HG03354 (cell line): Measurements from ENCODE around the gene CGB3.
"Not testable (repeated sequence)": the region's sequence is repeated elsewhere in the genome, so short reads cannot be mapped to it uniquely, and the experiment has no call there.

Source experiments
- ATAC-seq: cut with Tn5 transposase; IDR thresholded peaks from one replicate; pipeline ENCODE4 v1.9.1; 2021; ENCODE audit warnings: mild to moderate bottlenecking; ENCODE audit not compliant: unreplicated experiment, poor library complexity, severe bottlenecking

Gene CGB3

GRCh38 chr19:49043548-49043947 is 19.4 kb upstream of the CGB3 start, which contains the start of gene CGB5:
CGB5 (plus strand) TSS chr19:49043848; CDS start chr19:49044210, 362 bp downstream.
- not testable (repeated sequence) for ATAC-seq

DNA sequence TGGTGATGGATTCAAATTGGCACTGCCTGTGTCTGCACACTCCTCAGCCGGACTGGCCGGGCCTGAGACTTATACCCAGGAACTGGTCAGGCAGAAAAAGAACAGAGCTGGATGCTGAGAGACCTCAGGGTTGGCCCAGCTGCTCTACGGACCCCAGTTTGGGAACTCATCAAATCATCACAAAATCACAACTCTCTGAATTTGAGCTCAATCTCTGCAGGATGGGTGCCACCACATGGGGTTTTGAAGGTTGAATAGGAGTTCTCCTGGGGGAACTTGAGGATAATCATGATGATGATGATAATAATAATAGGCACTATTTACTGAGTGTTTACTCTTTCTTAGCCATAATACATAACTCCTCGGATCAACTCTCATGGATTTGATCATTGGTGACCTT is 18.5 kb upstream of the CGB3 start:
- not testable (repeated sequence) for ATAC-seq

DNA sequence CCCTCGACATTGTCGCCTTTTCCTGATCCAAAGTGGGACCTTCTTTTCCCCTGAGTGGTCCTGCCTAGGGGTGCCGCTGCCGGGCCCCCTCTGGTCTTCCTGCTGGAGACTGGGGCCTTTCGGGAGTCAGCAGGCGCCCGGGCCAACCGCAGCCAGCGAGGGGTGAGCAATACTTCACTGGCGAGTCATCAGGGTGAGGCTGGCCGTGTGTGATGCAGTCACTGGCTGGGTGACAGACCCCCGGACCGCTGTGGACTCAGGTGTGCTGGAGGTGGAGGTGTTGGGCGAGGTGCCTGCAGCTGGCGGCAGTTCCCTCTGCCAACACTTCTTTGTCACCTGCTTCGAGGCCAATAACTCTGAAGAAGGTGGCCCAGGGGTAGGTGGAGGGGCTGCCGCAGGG is 18.0 kb upstream of the CGB3 start:
- no peak for ATAC-seq

DNA sequence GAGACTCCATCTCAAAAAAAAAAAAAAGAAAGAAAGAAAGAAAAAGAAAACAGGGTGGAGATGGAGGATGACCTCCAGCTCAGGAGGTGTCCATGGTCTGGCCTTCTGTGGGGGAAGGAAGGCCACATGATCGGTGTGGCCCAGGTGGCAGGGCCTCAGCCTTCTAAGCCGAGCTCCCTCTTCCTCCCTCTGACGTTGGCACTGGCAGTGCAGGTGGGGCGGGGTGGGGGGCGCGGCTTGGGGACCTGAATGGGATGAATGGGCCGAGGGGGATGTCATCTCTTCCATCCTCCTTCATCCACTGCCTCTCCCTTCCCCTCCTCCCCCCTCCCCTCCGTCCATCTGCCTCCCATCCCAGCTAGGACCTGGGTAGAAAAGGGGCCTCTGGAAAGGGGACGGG is 15.6 kb upstream of the CGB3 start:
- ATAC-seq, result not testable (repeated sequence)

GRCh38 chr19:49038557-49039276 is 14.6 kb upstream of the CGB3 start:
- ATAC-seq, result not testable (repeated sequence)

GRCh38 chr19:49038111-49038510 is 14.0 kb upstream of the CGB3 start:
- ATAC-seq, result not testable (repeated sequence)

DNA sequence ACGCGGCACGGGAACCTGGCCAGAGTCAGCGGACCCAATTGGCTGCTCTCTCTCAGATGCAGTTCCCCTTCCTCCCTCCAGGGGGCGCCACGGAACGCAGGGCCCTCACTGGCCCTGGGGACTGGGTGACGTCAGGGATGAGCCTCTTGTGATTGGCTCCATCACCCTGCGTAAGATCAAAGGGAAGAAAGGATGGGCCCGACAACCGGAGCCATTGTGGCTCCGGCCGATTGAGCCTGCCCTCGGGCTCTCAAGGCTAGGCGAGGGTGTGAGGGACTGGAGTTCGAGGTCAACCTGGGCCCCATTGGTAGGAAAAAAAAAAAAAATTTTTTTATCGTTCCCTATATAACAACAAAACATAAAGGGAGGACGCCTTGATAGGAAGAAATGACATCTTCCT is 12.7 kb upstream of the CGB3 start, which contains the start of gene CGB1:
Gene CGB1 (minus strand): TSS at position 81 of the 400 bp plus-strand sequence. CDS start 184 bp downstream, outside the sequence.
- not testable (repeated sequence) for ATAC-seq

DNA sequence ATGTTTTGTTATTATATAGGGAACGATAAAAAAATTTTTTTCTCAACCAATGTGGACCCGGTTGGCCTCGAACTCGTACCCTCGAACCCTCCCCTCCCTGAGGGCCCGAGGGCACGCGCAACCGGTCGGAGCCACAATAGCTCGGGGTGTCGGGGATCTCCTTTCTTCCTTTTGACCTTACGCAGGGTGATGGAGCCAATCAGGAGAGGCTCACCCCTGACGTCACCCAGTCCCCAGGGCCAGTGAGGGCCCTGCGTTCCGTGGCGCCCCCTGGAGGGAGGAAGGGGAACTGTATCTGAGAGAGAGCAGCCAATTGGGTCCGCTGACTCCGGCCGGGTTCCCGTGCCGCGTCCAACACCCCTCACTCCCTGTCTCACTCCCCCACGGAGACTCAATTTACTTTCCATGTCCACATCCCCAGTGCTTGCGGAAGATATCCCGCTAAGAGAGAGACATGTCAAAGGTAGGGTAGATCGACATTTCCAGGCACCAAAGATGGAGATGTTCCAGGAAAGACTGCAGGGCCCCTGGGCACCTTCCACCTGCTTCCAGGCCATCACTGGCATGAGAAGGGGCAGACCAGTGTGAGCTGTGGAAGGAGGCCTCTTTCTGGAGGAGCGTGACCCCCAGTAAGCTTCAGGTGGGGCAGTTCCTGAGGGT is 7.6 kb upstream of the CGB3 start, which contains the start of gene CGB2:
Gene CGB2 (plus strand): TSS at position 249 of the 660 bp plus-strand sequence. CDS start 206 bp downstream, at position 455.
- ATAC-seq, result not testable (repeated sequence)

DNA sequence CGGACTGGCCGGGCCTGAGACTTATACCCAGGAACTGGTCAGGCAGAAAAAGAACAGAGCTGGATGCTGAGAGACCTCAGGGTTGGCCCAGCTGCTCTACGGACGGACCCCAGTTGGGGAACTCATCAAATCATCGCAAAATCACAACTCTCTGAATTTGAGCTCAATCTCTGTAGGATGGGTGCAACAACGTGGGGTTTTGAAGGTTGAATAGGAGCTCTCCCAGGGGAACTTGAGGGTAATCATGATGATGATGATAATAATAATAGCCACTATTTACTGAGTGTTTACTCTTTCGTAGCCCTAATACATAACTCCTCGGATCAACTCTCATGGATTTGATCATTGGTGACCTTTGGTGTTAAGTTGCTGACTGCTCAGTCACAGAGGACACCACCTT is 6.2 kb upstream of the CGB3 start:
- ATAC-seq, result not testable (repeated sequence)

- ATAC-seq, result not testable (repeated sequence)
Observed at GRCh38 chr19:49029749-49030148, 5.6 kb upstream of the CGB3 start.

GRCh38 chr19:49028686-49029085 is 4.6 kb upstream of the CGB3 start:
- ATAC-seq, result not testable (repeated sequence)

DNA sequence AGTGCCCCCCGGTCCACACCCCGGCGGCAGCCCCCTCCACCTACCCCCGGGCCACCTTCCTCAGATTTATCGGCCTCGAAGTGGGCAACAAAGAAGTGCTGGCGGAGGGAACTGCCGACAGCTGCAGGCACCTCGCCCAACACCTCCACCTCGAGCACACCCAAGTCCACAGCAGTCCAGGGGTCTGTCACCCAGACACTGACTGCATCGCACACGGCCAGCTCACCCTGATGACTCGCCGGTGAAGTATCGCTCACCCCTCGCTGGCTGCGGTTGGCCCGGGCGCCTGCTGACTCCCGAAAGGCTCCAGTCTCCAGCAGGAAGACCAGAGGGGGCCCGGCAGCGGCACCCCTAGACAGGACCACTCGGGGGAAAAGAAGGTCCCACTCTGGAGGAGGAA is 1.5 kb upstream of the CGB3 start:
- not testable (repeated sequence) for ATAC-seq

DNA sequence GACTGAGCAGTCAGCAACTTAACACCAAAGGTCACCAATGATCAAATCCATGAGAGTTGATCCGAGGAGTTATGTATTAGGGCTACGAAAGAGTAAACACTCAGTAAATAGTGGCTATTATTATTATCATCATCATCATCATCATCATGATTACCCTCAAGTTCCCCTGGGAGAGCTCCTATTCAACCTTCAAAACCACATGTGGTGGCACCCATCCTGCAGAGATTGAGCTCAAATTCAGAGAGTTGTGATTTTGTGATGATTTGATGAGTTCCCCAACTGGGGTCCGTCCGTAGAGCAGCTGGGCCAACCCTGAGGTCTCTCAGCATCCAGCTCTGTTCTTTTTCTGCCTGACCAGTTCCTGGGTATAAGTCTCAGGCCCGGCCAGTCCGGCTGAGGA is 955 bp upstream of the CGB3 start:
- not testable (repeated sequence) for ATAC-seq

DNA sequence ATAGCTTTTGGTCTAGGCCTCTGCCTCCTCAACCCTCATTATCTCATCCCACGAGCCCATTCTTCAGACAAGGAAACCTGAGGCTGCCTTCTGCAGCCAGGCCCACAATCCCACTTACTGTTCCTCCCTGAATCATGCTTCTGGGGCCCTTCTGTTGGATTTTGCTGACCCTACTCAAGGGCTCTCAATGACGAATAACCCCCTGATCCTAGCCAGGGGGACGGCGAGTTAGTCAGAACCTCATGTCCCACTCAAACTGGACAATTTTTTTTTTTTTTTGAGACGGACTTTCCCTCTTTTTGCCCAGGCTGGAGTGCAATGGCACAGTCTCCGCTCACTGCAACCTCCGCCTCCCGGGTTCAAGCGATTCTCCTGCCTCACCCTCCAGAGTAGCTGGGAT is 2.0 kb downstream of the CGB3 start:
- ATAC-seq, result no peak

DNA sequence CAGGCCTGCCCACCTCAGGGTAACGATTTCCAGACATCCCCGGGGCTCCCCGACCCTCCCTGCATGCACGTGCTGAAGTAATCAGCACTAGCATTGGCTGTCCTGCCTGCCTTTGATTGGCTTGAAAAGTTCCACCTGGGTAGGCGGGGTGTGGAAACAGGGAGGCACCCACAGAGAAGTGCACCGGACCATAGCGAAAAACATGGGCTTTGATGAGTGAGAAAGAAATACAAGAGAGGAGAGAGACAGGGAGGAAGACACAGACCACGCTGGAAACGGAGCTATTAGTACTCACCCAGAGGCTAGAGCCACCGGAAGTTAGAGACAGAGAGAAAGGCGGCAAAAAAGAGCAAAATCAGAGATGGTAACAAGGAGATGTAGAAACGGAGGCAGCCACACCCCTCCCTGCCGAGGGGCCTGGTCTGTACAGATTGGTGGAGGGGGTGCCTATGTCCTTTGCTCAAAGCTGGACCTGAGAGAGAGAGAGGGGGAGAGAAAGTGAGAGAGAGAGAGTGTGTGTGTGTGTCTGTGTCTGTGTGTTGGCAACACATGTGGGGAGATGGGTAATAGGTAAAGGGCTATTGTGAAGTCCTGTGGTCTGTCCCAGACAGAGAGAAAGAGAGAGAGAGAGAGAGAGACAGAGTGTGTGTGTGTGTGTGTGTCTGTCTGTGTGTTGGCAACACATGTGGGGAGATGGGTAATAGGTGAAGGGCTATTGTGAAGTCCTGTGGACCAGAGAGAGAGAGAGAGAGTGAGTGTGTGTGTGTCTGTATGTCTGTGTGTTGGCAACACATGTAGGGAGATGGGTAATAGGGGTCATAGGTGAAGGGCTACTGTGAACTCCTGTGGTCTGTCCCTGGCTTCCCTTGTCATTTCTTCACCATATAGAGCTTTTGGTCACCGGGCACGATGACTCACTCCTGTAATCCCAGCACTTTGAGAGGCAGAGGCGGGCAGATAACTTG is 2.9 kb downstream of the CGB3 start:
- ATAC-seq, result no peak

GRCh38 chr19:49020342-49020741 is 3.8 kb downstream of the CGB3 start:
- no peak for ATAC-seq

DNA sequence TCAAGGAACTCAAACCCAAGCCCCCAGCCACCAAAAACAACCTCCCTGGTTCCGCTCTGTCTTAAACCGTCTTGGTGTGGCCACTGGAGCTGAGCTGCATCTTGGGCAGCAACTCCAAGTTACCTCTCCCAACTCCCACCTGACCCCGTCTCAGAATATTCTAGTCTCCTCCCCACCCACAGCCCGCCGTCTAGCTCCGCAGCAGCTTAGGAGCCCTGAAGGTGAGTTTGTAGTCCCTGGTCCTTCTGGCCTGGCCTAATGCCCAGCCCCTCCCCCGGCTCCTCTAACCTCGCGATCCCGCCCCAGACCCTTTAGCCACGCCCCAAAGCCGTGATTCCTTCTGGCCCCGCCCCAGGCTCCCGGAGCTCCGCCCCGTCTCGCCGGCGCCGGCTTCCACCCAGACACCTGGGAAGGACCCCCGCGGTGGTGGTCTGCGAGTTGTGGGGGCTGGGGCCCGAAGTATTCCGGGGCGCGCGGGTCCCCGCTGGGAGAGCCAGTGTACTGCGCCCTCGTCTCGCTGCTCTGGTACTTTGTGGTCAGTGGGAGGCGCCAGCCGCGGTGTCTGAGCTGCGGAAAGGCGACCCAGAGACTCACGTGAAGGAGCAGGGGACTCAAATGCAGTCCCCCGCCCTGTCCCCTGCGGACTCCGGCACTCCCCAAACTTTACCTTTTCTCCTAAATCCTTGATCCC is 4.7 kb downstream of the CGB3 start:
- no peak for ATAC-seq

DNA sequence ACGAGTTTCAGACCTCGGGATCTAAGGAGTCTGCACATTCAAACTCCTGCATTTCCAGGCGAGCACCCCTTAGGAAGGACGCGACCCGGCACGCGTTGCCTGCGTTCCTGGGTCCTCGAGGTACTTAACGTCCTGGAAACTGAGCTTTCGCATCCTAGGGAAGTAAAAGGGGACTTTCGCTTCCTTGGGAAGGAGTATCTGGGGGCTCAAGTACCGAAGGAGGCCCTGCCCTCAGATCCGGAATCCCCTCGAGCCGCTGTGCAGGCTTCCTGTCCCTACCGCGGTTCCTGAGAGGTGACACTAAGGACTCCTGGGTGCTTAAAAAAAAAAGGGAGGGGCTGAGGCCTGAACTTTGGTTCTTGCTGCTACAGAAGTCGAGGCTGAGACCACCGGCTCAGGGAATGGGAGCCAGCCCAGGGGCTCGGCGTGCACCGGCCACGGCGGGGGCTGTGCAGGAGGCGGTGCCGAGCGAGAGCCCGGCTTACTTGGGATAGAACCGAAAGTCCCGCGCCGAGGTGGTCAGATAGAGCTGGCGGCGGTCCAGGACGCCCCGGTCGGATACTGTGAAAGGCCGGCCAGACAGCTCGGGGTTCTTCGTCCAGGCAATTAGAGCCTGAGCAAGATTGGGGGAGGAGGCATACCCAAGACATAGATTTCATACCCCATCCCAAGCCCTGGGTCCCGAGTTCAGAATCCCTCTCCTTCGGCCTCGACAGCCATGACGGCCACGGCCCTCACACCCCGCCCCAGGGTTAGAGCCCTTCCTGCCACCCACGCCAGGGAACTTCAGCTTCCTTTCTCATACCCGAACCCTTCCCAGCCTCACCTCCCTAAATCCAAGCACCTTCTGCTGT is 5.5 kb downstream of the CGB3 start:
- ATAC-seq, result not testable (repeated sequence)
